Measurements from ENCODE around the gene SETD5.

The SETD5 gene

GRCh38 chr3:9390265-9390888 is 7.0 kb upstream of the SETD5 start:
- no peak for DNase-seq

DNA sequence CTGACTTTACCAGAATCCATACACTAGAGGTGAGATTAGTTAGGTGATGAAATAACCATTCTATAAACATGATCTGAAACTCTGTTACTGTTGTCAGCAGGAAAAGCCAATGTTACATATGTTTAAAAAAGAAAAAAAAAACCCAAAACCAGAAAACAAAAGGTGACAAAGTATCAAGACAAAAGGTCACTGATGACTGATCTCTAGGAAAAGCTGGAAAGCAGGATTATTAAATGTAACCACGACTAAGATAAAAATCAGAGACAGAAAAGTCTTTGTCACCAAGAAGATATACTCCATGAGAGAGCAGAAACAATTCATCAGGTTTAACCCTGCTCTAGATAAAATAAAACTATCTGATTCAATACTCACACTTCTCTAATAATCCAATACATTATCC is 5.4 kb upstream of the SETD5 start:
- no peak for DNase-seq

DNA sequence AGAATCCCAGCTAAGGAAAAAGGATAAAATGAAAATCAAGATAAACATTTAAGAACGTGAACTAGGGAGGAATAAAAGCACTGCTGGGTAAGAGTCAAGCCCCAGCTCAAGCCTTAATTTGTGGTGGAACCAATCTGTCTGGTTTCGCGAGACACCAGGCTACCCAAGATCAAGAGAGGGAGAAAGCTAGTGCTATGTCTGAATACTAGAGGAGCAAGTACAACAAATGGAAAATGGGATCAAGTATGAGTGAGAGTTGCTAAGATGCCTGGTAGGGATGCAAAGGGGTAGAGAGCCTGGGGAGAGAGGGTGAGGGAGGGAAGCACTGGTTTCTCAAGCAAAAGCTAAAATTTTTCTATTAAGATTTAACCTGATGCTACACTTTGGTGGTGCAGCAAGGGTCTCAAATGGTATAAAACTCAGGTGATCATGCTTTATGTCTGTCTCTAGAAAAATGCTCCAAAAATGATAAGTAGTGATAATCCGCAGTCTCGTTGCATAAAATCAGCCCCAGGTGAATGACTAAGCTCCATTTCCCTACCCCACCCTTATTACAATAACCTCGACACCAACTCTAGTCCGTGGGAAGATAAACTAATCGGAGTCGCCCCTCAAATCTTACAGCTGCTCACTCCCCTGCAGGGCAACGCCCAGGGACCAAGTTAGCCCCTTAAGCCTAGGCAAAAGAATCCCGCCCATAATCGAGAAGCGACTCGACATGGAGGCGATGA is 1.7 kb upstream of the SETD5 start:
- no peak for DNase-seq

- DNase-seq = peak; percentile 40
These were observed 1.1 kb upstream of the SETD5 start for GRCh38 chr3:9396301-9396631.

GRCh38 chr3:9396632-9397331 is 633 bp upstream of the SETD5 start:
- peak; percentile 98 for DNase-seq

- peak; percentile 8 for DNase-seq
These were observed 688 bp downstream of the SETD5 start for GRCh38 chr3:9397906-9398699.

GRCh38 chr3:9398700-9399336 is 1.4 kb downstream of the SETD5 start:
- DNase-seq = no peak

DNA sequence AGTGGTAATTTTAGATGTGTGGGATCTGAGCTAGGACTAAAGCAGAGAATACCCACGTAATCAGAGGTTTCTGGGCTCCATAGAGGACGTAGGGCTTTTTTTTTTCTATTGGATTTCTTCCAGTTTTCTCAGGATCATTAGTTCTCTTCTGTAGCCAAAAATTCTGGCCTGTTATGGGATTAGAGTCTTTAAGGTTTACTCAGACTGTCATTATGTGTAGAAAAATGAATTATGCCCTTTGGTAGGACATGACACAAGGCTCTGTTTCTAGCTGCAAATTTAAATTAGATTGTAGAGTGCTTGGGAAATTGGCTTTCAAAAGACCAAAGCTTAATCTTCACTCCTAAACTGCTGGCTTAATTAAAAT is 1.9 kb downstream of the SETD5 start:
- no peak for DNase-seq

DNA sequence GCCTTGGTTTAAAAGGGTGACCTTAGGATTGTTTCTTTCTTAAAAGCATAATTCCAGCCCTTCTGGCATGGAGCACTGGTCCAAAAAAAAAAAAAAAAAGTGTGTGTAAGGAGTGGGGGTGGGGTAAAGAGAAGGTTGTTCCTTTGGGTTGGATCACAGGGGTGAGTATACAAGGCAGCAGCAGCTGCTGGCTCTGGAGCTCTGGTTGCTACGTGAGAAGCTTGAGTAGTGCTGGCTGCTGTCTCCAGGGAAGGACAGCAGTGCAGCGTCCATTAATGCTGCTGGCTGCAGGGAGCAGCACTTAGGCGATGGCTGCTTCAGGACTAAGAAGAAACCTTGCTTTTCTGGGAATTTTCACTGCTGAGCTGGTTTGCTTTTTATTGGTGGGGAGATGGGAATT is 2.3 kb downstream of the SETD5 start:
- DNase-seq = peak; percentile 49

GRCh38 chr3:9400616-9401015 is 3.2 kb downstream of the SETD5 start:
- DNase-seq = no peak

GRCh38 chr3:9401986-9402385 is 4.6 kb downstream of the SETD5 start:
- no peak for DNase-seq

DNA sequence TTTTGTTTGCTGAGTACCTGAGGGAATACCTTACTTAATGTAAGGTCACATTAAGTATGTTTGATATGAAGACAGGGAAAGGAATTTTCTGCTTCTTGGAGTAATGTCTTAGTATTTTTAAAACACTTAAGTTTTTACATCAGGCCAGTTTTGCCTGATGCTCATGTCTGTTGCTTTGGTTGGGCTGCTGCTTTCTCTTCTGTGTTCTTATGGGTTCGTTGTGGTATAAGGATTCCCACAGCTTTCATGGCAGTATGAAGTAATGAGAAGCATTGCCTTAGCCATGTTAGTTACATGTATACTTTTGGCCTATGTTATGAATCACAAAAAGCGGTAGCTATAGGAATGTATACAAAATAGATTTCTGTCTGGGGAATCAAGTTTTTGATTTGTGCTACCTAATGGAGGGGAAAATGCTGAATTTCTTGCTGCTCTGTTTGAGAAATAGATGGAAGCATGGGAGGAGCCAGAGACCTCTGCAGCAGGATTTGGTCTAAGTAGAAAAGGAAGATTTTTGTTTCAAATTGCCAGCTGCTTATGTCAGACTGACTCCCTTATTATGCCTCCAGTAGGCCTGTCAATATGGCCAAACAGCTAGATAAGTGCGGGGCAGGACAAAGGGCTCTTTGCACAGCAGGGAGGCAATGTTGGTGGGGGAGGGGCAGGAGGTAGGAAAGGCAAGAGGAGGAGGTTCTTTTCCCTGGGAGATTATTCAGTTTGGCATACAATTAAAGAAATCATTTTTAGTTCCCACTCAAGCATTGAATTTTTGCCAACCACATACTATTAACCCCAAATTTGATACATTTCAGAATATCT is 5.2 kb downstream of the SETD5 start:
- DNase-seq = peak; percentile 38

- DNase-seq = no peak
These were observed 6.0 kb downstream of the SETD5 start for GRCh38 chr3:9403463-9403862.

DNA sequence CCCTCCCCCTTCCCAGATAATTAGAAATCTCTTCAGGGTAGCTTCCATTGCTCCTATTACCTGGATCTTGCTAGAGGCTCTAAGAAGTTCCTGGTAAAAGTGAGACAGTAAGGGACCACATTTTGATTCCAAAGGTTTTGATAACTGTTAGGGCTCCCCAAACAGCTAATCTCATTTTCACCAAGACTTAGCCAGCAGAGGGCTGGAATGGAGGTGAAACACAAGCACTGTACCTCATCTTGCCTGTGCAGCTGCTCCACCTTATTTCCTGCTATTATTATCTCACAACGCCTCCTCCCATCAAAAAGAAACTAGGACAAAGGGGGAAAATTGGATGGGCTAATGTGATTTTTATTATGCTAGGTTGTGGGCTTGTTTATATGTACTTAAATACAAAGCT is 7.3 kb downstream of the SETD5 start:
- no peak for DNase-seq

DNA sequence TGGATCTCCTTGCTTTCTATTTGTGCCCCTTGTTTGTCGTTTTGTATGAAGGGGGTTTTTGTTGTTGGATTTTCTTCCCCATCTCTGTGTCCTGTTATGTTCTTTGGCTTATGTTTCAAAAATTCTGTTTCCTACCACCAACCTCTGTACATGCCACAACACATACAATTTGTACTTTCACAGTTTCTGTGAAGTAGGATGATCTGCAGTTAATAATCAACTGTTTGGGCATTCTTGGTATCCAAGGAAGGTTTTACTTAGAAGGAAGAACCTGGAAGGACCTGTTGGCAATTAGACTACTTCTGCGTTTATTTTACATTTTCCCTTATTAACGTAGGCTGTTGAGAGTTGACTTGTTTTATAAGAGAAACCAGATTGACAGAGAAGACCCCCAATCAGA is 8.3 kb downstream of the SETD5 start:
- no peak for DNase-seq

DNA sequence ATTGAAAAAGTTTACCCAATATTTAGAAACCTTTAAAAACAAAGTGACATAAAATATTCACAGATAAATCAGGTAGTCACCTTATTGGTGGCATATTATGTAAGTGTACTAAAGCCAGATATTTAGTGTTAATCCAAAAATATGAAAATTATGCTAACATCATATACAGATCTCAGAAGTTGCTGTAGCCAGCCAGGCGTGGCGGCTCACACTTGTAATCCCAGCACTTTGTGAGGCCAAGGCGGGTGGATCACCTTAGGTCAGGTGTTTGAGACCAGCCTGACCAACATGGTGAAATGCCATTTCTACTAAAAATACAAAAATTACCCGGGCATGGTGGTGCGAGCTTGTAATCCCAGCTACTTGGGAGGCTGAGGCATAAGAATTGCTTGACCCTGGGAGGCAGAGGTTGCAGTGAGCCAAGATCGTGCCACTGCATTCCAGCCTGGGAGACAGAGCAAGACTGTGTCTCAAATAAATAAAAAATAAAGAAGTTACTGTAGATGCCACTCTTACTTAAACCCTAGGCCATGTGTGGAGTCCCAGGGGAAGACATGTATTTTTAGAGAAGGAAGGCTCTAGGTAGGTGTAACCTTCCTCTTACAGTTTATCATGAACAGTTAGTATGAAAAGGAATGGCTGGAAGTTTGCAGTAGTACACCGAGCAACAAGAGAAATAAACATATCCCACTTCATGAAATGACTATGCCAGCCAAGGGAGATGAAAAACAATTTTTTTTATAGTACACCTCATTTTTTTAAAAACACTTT is 9.6 kb downstream of the SETD5 start:
- no peak for DNase-seq

DNA sequence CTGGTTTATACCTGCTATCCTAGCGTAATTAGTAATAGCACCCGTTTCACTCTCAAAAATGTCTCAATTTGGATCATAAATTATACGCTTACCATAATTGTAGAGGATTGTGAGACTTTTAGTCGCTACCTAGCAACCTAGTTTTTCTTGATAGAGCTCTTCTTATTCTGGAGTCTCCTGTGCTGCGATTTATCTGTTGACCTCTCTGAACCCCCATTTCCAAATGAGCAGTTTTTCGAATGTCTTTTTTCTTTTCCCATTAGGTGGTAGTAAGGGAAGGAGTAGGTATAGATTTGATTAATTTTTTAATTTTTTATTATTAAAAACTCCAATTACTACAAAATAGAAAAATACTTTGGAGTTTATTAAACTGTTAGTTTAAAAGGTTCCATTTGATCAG is 10.6 kb downstream of the SETD5 start:
- DNase-seq = no peak

DNA sequence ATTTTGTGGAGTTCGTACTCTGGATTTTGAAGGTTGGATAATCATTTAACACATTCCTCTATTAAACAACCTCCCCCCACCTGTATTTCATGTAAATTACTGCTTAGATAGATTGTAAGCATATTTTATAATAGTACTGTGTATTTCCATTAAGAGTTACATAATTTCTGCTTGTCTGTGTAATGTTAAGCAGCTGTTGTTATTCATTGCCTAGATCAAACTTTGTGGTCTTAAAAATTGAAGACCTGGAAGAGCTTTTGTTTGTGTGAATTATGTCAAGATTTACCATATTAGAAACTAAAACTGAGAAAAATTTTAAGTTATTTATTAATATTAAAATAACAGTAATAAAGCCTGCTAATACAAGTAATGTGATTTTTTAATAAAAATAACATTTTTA is 11.1 kb downstream of the SETD5 start:
- DNase-seq = no peak

GRCh38 chr3:9409981-9410854 is 12.8 kb downstream of the SETD5 start:
- no peak for DNase-seq

- no peak for DNase-seq
These were observed 13.9 kb downstream of the SETD5 start for GRCh38 chr3:9411302-9411701.

Measured in SHP77 treated with DMSO at 0.1 percent for 48 hours (cell line).